Ecto neural progenitor cell (in vitro differentiated cells): ENCODE measurements around the gene SLCO1C1.

Source experiments
- DNase-seq: peaks from one replicate; pipeline ENCODE4 v3.0.0-alpha.2; 2018; ENCODE audit warnings: low spot score

SLCO1C1 gene

GRCh38 chr12:20798554-20798953, 103.4 kb downstream of the SLCO1C1 start:
- no peak for DNase-seq

GRCh38 chr12:20800160-20800559, 105.0 kb downstream of the SLCO1C1 start:
- no peak for DNase-seq

- no peak for DNase-seq
These were observed 105.9 kb downstream of the SLCO1C1 start for GRCh38 chr12:20801035-20801434.
